ENCODE results near the gene PPP1R1A. TPM values are rescaled to one million over a fixed set of nuclear protein-coding genes. Genes with fewer than 3 reads are reported as not detected.

Gene PPP1R1A
- total and polyA plus RNA-seq, 8 donors, result 0.18 to 4.5 (median 3.2) TPM

DNA sequence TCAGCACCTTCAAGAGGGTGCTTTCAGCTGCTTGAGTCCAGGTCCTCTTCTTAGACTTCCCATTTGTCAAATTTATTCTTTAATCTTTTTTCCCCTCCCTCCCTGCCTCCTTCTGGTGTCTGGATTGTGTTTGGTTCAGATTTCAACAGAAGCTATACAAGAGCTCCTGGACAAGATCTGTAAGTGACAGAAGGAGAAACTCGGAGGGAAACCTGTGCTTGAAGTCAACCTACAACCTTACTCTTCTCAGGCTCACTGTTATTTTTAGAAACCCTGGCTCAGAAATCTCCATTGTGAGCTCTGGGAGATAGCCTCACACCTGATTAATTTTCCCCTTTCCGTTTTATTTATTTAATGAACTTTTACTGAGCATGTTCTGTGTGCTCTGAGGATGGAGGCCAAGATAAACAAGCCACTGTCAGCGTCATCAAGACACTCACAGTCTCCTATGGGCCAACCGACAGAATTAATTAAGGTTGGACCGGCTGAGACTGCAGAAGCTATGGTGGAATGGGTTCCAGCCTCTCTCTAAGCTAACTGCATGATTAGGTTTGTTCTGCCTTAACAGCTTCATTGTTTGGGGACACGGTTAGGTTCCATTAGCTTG lies 25.6 kb downstream of the PPP1R1A start:
- TF ChIP-seq, protein P1, sequence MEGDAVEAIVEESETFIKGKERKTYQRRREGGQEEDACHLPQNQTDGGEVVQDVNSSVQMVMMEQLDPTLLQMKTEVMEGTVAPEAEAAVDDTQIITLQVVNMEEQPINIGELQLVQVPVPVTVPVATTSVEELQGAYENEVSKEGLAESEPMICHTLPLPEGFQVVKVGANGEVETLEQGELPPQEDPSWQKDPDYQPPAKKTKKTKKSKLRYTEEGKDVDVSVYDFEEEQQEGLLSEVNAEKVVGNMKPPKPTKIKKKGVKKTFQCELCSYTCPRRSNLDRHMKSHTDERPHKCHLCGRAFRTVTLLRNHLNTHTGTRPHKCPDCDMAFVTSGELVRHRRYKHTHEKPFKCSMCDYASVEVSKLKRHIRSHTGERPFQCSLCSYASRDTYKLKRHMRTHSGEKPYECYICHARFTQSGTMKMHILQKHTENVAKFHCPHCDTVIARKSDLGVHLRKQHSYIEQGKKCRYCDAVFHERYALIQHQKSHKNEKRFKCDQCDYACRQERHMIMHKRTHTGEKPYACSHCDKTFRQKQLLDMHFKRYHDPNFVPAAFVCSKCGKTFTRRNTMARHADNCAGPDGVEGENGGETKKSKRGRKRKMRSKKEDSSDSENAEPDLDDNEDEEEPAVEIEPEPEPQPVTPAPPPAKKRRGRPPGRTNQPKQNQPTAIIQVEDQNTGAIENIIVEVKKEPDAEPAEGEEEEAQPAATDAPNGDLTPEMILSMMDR (IDR thresholded peaks at IDR 0.05), result no peak
- ATAC-seq, result no peak

DNA sequence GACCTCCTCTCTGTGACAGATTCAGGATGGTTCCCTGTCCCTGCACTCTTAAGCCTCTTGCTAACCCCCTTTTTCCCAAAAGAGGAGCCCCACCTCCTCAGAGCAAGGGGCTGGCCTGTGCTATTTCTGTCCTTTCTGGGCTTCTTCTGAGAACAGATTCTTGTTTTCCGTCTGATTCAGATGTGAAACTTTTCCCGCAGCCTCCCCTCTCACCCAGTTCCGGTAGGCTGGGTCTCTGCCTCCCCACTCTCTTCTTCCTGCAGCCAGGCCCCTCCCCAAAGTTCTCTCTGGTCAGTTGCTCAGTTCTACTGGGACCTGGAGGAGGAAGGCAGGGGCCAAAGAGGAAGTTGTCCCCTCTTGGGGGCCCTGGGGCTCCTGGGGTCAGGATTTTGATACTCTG lies 27.3 kb downstream of the PPP1R1A start:
- peak; percentile 45 for ATAC-seq
- no peaks in the 10 kb centered on the region for H3K9me3 ChIP-seq
- peaks cover 0 to 20% of the 10 kb centered on the region in 2 donors for H3K4me1 ChIP-seq
- H3K27ac ChIP-seq, result peak overlapping the region; percentile 69 to 78
- DNase-seq, result peak in 1 of 4 donors; percentile 65
- intact Hi-C loops (cut with DNase I), result no loop called here
- H3K27me3 ChIP-seq, result peaks cover 0 to 27% of the 10 kb centered on the region in 2 donors
- H3K36me3 ChIP-seq, result no peaks in the 10 kb centered on the region
- TF ChIP-seq, protein P1 (IDR thresholded peaks at IDR 0.05), result no peak
- H3K4me3 ChIP-seq, result peak overlapping the region; percentile 26 to 39

More for the DNA sequence above, 25.6 kb downstream of the PPP1R1A start:
- Histone ChIP-seq H3K36me3 (no peaks in the 10 kb centered on the region), H3K27ac (no peak overlapping the region), H3K27me3 (peaks cover 0 to 21% of the 10 kb centered on the region in 2 donors), H3K9me3 (no peaks in the 10 kb centered on the region), H3K4me3 (no peak overlapping the region), H3K4me1 (peaks cover 0 to 20% of the 10 kb centered on the region in 2 donors)
- intact Hi-C loops (cut with DNase I), result no loop called here
- no peak for DNase-seq

GRCh38 chr12:54560374-54560858 lies 28.0 kb downstream of the PPP1R1A start:
- Histone ChIP-seq H3K4me1 (peaks cover 0 to 20% of the 10 kb centered on the region in 2 donors), H3K27me3 (peaks cover 0 to 34% of the 10 kb centered on the region in 2 donors), H3K27ac (peak overlapping the region; percentile 69 to 78), H3K4me3 (peak overlapping the region; percentile 26 to 39), H3K36me3 (no peaks in the 10 kb centered on the region), H3K9me3 (no peaks in the 10 kb centered on the region)
- TF ChIP-seq, protein P1 (IDR thresholded peaks at IDR 0.05), result no peak
- DNase-seq, result peak; percentile 73 to 97 (median 94)
- peak; percentile 97 for ATAC-seq
- intact Hi-C loops (cut with DNase I), result no loop called here

GRCh38 chr12:54558759-54559158 lies 29.7 kb downstream of the PPP1R1A start:
- peaks cover 0 to 41% of the 10 kb centered on the region in 2 donors for H3K27me3 ChIP-seq
- TF ChIP-seq, protein P1 (IDR thresholded peaks at IDR 0.05), result no peak
- H3K9me3 ChIP-seq, result no peaks in the 10 kb centered on the region
- H3K4me3 ChIP-seq, result no peak overlapping the region
- intact Hi-C loops (cut with DNase I), result no loop called here
- H3K4me1 ChIP-seq, result peaks cover 0 to 20% of the 10 kb centered on the region in 2 donors
- no peaks in the 10 kb centered on the region for H3K36me3 ChIP-seq
- DNase-seq (no peak), ATAC-seq (no peak)
- H3K27ac ChIP-seq, result no peak overlapping the region

DNA sequence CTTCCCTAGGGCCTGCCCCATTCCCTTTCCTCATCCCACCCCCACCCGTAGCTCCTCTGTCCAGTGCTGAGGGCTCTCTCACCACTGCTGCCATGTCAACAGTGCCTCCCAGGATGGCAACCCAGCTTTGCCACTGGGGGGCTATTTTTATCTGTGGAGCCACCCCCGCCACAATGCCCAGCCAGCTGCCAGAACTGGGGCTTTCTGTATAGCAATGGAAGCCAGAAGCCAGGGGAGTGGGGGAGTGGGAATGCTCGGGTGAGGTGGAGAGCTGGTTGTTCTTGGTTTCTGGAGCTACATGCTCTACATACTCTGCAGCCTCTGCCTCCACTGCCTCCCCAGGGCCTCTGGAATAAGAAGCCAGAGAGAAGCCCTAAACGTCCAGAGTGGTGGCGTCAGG lies 30.1 kb downstream of the PPP1R1A start:
- Histone ChIP-seq H3K9me3 (no peaks in the 10 kb centered on the region), H3K27ac (no peak overlapping the region), H3K36me3 (no peaks in the 10 kb centered on the region), H3K4me1 (peaks cover 0 to 20% of the 10 kb centered on the region in 2 donors), H3K27me3 (peaks cover 0 to 41% of the 10 kb centered on the region in 2 donors), H3K4me3 (no peak overlapping the region)
- no peak for DNase-seq
- TF ChIP-seq, protein P1 (IDR thresholded peaks at IDR 0.05), result no peak
- intact Hi-C loops (cut with DNase I), result no loop called here
- no peak for ATAC-seq
